ENCODE data around the gene WDR59. TPM values are rescaled to one million over a fixed set of nuclear protein-coding genes. Genes with fewer than 3 reads are reported as not detected.

The WDR59 gene
- total RNA-seq, 1 experiment from 2014 or later: 22.1 TPM

Other genes starting within 250 kb of the WDR59 start
- 0.14 TPM in 1 of 2 replicates, not detected in the other for gene FA2H, start 210.3 kb downstream of the WDR59 start, total RNA-seq (2014; rRNA removed; shearing (Covaris generic))
- 27.8 and 29.5 TPM in 2 replicates for gene ZNRF1, start 13.9 kb upstream of the WDR59 start, total RNA-seq (2014; rRNA removed; shearing (Covaris generic))
- not detected in 2 replicates for gene LDHD, start 131.7 kb upstream of the WDR59 start, total RNA-seq (2014; rRNA removed; shearing (Covaris generic))
- 9.5 and 13.5 TPM in 2 replicates for gene ZFP1, start 163.4 kb upstream of the WDR59 start, total RNA-seq (2014; rRNA removed; shearing (Covaris generic))
- gene CTRB2, start 222.0 kb upstream of the WDR59 start, total RNA-seq (2014; rRNA removed; shearing (Covaris generic)): not detected in 2 replicates
- gene CTRB1, start 233.9 kb upstream of the WDR59 start, total RNA-seq (2014; rRNA removed; shearing (Covaris generic)): not detected in 2 replicates

Measured in HT1080 (cell line).